Stimulated activated CD8-positive, alpha-beta memory T cell treated with anti-CD3 and anti-CD28 coated beads, Interleukin-7, amount 100 ng/mL, for 48 hours (primary cell): Measurements from ENCODE around the gene PCDH9.

ENCODE experiments used
- DNase-seq, 2 donors: peaks; one replicate each; pipeline ENCODE4 v3.0.0-alpha.2; 2020; ENCODE audit warnings: low read depth in 1 of 2; ENCODE audit errors: extremely low read depth in 1 of 2

PCDH9 gene

GRCh38 chr13:67048821-67049150 is 181.3 kb downstream of the PCDH9 start:
- DNase-seq: no peak

DNA sequence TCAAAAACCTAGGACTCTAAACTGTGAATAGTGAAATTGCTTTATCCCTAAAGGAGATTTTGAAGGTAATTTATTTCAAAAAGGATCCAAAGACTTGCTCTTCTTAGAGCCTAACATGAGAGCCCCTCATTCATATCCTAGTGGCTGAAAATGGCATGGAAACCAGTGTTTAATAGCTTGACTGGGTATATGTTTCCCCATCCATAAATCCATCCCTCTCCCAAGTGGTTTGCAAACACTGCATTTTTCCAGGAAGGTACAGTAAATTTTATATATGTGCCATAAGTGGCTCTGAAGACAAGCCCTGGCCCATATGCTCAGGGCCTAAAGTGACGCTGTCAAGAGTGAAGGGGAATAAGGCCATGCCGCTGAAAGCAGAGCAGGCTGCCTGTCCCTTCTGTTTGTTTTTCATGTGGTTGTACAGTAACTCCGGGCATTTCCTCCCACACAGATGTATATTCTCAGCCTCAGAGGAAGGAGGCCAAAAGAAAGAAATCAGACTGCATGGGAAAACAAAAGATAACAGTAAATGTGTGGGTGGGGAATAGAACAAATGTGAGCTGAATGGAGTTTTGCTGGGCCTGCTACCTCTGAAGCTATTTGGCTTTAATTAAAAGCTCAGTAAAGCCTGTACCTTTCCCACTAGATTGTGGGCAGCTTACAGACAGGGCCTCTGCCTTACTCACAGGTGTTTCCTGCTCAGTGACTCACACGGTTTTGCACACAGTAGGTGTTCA is 181.9 kb downstream of the PCDH9 start:
- DNase-seq: no peak

- no peak for DNase-seq
Observed at GRCh38 chr13:67045357-67045756, 184.8 kb downstream of the PCDH9 start.

DNA sequence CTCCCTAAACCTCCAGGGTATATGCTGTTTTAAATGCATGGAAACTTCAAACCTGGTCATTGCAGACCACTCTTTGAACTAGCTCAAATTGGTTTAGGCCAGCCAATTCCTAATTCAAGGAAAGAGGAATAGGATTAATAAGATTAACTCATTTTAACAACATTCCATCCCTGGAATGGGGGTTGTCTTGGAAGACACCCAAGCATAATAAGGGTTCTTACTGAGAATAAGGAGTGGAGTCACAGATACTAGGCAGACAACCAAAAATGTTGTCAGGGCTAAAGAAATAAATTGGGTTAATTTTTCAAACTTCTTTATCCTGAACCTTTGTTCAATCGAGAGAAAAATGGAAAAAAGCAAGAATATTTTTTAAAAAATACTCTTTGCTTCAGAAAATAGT is 186.2 kb downstream of the PCDH9 start:
- DNase-seq: no peak

DNA sequence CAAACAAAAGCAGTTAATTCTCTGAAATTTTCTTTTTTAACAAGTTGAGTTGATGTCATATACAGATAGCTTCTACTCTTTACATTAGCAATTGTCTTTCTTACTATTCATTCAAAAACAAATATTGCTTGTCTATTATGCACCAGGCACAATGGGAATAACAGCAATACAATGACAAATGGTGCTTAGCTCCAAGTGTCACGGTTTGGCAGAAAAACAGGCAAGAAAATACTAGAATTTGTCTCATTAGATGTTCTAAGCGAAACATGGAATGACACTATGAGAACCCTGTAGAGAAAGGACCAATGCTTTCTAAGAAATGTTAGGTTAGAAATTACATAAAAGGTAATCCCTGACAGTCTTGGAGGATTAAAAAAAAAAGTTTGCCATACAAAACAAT is 187.6 kb downstream of the PCDH9 start:
- DNase-seq: no peak

DNA sequence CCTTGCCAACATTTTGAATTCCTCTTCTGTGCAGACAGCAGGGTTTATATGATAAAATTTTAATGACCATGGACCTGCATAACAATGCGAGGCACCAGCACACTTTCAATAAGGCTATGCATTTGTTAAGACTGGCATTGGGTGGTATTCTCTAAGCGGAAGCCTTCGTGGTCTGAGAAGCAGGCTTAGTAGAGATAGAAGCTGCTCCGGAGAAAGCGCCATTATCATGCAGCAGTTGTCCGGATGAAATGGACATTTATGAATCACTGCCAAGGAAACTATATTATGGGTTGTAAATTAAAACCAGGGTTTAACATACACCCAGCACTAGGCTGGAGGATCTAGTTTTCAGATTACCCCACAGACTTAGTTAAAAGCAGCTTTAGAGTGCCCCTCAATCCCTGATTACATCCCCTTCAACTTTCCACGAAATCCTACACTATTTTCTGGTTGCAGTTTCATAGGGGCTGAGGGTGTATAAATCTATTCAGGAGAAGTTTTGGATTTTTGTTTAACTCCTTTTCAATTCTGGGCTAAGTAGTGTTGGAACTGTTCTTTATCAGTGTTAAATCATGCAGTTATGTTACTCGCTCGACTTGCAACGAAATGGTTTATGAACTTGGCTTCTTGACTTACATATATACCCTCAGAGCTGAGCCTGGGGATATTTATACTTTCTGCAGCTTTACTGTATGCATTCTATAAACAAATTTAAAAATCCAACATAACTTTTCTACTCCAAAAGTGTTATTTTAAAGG is 193.3 kb downstream of the PCDH9 start:
- no peak for DNase-seq

DNA sequence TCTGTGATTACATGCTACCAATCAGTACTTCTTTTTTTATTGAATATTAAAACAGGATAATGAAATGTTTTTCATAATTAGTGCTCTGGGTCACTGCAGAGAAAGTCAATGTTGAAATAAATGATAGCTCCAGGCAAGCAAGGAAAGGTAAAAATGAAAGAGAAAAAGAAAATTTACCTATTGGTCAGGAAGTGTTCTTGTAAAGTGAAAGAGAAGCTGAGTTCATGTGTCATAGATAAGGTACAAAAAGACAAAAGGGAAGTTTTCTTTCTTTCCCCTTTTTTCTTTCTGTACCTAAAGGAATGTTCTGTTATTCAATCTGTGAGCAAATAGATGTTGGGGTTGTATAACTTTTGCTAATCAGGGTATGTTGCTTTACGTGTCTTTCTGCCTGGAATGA is 197.0 kb downstream of the PCDH9 start:
- no peak for DNase-seq

- DNase-seq: no peak
Observed at GRCh38 chr13:67023130-67023876, 206.8 kb downstream of the PCDH9 start.

DNA sequence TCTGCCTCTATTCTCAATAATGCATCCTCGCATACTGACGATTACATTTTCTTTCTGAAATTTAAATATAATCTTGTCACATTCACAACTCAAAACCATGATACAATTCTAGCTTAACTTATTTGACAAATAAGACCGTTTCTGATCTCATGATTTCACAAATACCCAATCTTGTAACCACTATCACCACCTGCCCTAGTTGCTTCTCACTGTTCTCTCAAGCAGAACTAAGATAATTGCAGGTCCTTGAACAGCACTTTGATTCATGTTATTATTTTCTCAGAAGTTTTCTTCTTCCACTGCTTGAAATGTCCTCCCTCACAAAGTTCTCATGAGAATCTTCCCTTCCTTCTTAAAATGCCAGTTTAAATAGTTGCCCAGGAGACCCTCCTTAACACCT is 211.4 kb downstream of the PCDH9 start:
- DNase-seq: no peak

GRCh38 chr13:67017276-67017675 is 212.9 kb downstream of the PCDH9 start:
- no peak for DNase-seq

DNA sequence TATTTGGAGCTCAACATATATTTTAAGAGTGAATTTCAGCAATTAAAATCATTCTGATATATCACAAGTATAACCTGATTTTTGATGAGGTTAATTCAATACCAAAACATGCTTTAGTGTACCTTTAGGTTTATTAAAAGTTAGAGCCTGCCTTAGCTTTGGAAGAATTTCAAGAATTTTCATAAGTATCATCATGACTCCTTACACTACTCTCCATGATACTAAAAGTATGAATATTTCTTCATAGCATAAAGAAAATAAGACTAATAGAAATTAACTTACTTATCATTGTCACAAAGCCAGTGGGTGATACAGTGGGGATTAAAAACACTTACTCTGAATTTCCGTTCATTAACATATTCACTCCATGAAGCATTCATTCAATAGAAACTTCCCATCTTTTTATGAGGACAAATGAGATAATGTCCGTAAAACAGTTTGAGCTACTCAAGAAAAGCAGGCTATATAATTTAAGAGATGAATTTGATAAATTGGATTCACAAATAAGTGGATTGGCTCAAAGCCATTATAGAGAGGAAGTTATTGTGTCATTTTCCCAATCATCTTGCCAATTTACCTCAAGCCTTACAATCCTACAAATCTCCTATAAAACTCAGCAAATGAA is 214.0 kb downstream of the PCDH9 start:
- no peak for DNase-seq

- no peak for DNase-seq
Observed at GRCh38 chr13:67014399-67014798, 215.7 kb downstream of the PCDH9 start.

- DNase-seq: no peak
Observed at GRCh38 chr13:67013709-67014108, 216.4 kb downstream of the PCDH9 start.

GRCh38 chr13:67008075-67008668 is 222.0 kb downstream of the PCDH9 start:
- no peak for DNase-seq

DNA sequence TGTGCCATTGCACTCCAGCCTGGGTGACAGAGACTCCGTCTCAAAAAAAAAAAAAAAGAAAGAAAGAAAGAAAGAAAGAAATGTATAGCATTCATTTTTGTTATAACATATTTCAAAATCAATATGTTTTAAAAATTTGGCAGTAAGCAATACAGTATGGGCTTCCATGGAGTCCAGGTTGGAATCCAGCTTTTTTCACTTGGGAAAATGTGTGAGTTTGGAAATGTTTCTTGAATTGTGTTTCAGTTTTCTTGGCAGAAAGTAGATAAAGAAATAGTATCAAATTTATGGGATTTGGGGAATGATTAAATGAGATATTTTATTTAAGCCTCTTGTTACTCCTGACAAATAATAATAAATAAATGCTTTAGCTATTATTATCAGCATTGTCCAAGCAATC is 225.6 kb downstream of the PCDH9 start:
- no peak for DNase-seq

- DNase-seq: no peak
Observed at GRCh38 chr13:67003743-67004142, 226.4 kb downstream of the PCDH9 start.

GRCh38 chr13:67001363-67001762 is 228.8 kb downstream of the PCDH9 start:
- no peak for DNase-seq

GRCh38 chr13:66996503-66996902 is 233.6 kb downstream of the PCDH9 start:
- DNase-seq: no peak

GRCh38 chr13:66995203-66995611 is 234.9 kb downstream of the PCDH9 start:
- DNase-seq: no peak

DNA sequence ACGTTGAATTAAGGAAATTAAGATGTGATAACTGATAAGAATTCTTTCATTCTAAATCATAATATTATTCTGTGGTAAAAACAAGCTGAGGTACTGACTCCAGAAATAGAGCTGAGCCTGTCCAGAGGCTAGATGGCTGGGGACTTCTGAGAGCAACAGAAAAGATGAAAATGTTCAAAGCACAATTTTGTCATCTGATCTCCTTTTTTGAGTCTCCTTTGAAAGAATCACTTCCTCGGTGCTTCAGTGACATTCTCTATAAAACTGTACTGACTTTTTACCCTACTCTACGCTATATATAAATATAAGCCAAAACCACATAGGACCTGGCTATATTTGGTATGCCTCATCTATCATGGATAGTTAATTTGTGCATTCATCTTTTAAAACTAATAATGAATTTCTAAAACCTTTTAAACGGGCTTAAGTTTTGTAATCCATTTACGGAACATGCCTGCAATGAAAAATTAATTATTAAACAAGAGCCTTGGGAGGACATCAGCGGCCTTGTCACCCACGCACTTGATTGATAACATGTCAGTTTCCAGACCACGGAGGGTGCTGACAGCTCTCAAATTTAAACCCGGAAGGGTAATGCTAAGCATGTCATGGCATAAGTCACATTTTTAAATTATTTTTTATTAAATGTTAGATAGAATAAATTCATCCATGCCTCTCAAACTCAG is 235.5 kb downstream of the PCDH9 start:
- no peak for DNase-seq
